B cell (primary cell): Measurements from ENCODE around the gene FAM131B.

Source experiments
- EZH2 ChIP-seq: IDR thresholded peaks from 2 replicates; pipeline ENCODE4 v1.6.1; 2012; ENCODE audit warnings: borderline replicate concordance, low read depth, mild to moderate bottlenecking, moderate library complexity, low read length; ENCODE audit not compliant: insufficient read depth, poor library complexity, severe bottlenecking
- TF ChIP-seq, protein P1 (sequence below): fragments of 200-600 bp; IDR thresholded peaks from one replicate; pipeline ENCODE4 v1.8.0; 2022; ENCODE audit warnings: antibody characterized with exemption, mild to moderate bottlenecking

DNA sequence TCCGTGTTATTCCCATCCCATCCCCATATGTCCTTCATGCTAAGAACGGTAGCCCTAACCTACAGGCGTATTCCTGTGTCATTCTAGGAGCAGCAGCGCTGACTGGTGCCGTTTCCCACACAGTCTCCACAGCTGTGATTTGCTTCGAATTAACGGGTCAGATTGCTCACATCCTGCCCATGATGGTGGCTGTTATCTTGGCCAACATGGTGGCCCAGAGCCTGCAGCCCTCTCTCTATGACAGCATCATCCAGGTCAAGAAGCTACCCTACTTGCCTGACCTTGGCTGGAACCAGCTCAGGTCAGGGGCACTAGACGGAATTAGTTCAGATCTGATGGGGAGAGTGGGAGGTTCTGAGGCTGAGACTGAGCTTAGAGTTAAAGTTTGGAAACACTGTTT is 20.7 kb downstream of the FAM131B start:
- TF ChIP-seq, protein P1, sequence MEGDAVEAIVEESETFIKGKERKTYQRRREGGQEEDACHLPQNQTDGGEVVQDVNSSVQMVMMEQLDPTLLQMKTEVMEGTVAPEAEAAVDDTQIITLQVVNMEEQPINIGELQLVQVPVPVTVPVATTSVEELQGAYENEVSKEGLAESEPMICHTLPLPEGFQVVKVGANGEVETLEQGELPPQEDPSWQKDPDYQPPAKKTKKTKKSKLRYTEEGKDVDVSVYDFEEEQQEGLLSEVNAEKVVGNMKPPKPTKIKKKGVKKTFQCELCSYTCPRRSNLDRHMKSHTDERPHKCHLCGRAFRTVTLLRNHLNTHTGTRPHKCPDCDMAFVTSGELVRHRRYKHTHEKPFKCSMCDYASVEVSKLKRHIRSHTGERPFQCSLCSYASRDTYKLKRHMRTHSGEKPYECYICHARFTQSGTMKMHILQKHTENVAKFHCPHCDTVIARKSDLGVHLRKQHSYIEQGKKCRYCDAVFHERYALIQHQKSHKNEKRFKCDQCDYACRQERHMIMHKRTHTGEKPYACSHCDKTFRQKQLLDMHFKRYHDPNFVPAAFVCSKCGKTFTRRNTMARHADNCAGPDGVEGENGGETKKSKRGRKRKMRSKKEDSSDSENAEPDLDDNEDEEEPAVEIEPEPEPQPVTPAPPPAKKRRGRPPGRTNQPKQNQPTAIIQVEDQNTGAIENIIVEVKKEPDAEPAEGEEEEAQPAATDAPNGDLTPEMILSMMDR: no peak
- no peak for TF ChIP-seq EZH2
